NT2/D1 (cell line): ENCODE measurements around the gene GCNA.
"Not testable (repeated sequence)": the region's sequence is repeated elsewhere in the genome, so short reads cannot be mapped to it uniquely, and the experiment has no call there.

ENCODE experiments used
- DNase-seq: peaks from one replicate; pipeline ENCODE4 v3.0.0-alpha.2; 2011; ENCODE audit warnings: low read depth, low spot score
- H3K27me3 ChIP-seq: 2 replicates; pipeline ENCODE4 v1.6.0; 2011; ENCODE audit warnings: mild to moderate bottlenecking; ENCODE audit not compliant: insufficient read length, insufficient read depth
- H3K36me3 ChIP-seq: 2 replicates; pipeline ENCODE4 v1.6.1; 2011; ENCODE audit warnings: mild to moderate bottlenecking, low read length, mixed read lengths; ENCODE audit not compliant: insufficient read depth, insufficient read length
- H3K4me1 ChIP-seq: 2 replicates; pipeline ENCODE4 v1.5.1; 2011; ENCODE audit not compliant: insufficient read depth, insufficient read length
- H3K4me3 ChIP-seq: 2 replicates; pipeline ENCODE4 v1.5.1; 2011; ENCODE audit warnings: low read depth; ENCODE audit not compliant: insufficient read length
- H3K9ac ChIP-seq: 2 replicates; pipeline ENCODE4 v1.6.0; 2011; ENCODE audit warnings: low read depth; ENCODE audit not compliant: insufficient read length
- H3K9me3 ChIP-seq: 2 replicates; pipeline ENCODE4 v1.5.1; 2011; ENCODE audit warnings: mild to moderate bottlenecking, low read length; ENCODE audit not compliant: insufficient read depth
- SUZ12 ChIP-seq: IDR thresholded peaks from 2 replicates; pipeline ENCODE4 v1.6.1; 2011; ENCODE audit not compliant: insufficient read length, insufficient read depth; ENCODE audit errors: extremely low read depth
- YY1 ChIP-seq: IDR thresholded peaks from 2 replicates; pipeline ENCODE4 v1.6.1; 2011; ENCODE audit not compliant: insufficient read length, insufficient read depth
- ZNF274 ChIP-seq: IDR thresholded peaks from 2 replicates; pipeline ENCODE4 v1.6.1; 2011; ENCODE audit warnings: mild to moderate bottlenecking, low read depth, low read length

The GCNA gene

DNA sequence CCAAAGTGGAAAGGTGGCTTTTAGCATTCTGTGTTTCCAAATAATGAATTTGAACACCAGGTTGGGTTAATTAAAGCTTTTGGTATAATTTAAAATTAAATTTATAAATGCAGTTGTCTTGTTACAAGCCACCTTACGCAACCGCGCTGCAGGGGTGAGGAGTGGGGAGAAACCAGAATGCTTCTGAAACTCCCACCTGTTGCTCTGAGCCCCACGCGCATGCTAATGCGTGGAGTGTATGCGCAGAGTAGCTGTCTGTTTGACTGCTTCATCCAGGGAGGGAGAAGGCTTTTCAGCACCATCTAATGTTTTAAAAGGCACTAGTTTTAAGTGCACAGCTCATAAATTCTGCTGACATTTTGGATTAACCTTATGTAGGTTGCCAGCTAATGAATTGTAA is 32.9 kb upstream of the GCNA start:
- Histone ChIP-seq H3K27me3 (no peaks in the 10 kb centered on the region), H3K4me1 (no peaks in the 10 kb centered on the region), H3K4me3 (no peak overlapping the region), H3K9me3 (no peaks in the 10 kb centered on the region), H3K36me3 (peaks cover 68% of the 10 kb centered on the region), H3K9ac (no peak overlapping the region)
- no peak for DNase-seq
- no peak for TF ChIP-seq SUZ12
- no peak for TF ChIP-seq ZNF274
- TF ChIP-seq YY1, result no peak

DNA sequence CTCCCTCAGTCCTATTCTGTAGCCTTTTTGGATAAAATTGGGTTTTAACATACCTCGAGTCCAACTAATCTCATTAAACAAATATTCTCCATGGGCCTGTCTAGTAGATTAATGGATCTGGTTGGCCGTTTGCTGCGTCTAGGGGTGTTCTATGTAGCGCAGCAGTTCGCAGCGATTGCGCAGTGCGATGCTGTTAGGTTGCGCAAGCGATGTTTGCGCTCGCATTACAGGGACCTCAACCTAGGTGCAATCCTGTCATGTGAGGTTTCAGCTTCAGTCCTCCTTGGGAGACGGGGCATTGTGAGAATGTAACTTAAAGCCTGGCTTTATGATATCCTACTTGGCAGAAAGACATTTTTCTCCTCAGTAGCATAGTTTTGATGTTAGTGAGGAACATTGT is 31.4 kb upstream of the GCNA start:
- Histone ChIP-seq H3K4me1 (no peaks in the 10 kb centered on the region), H3K36me3 (peaks cover 67% of the 10 kb centered on the region), H3K27me3 (no peaks in the 10 kb centered on the region), H3K9me3 (no peaks in the 10 kb centered on the region), H3K4me3 (no peak overlapping the region), H3K9ac (no peak overlapping the region)
- no peak for DNase-seq
- TF ChIP-seq SUZ12 (no peak), ZNF274 (no peak)

DNA sequence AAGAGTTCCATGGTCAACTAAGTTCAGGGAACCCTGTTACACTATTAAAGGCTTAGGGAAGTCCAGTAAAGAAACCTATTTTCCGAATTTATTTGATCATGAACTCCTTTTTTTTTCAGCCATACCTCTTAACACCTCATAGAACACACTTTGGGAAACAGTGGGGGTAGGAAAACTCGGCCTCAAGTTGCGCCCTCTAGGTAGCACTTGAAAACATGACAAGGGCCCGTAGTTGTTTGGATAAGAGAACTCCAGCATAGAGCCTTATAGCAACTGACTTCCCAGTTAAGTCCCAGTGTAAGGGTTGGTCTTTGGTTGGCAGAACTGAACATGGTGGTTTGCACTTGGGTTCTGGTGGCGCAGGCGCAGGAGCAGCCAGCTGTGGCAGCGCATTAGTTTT is 30.9 kb upstream of the GCNA start:
- no peak for DNase-seq
- no peaks in the 10 kb centered on the region for H3K9me3 ChIP-seq
- no peak overlapping the region for H3K9ac ChIP-seq
- peaks cover 65% of the 10 kb centered on the region for H3K36me3 ChIP-seq
- no peaks in the 10 kb centered on the region for H3K4me1 ChIP-seq
- no peak overlapping the region for H3K4me3 ChIP-seq
- no peaks in the 10 kb centered on the region for H3K27me3 ChIP-seq
- TF ChIP-seq SUZ12, result no peak
- TF ChIP-seq ZNF274, result no peak
- TF ChIP-seq YY1, result no peak

DNA sequence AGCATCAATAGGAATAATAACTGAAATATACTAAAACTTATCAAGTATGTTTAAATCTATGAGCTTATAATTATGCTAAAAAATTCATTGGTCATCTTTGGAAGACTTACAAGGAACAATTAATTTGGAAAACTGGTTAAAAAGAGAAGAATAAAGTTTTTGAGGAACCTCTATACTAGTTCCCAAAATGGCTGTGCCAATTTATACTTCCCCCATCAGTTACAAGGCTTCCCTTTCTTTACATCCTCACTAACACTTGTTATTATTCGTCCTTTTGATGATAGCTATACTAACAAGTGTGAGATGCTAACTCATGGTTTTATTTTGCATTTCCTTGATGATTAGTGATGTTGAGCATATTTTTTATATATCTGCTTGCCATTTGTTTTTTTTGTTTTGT is 28.3 kb upstream of the GCNA start:
- no peak overlapping the region for H3K4me3 ChIP-seq
- H3K36me3 ChIP-seq, result peaks cover 70% of the 10 kb centered on the region
- no peaks in the 10 kb centered on the region for H3K27me3 ChIP-seq
- TF ChIP-seq SUZ12 (no peak), YY1 (no peak), ZNF274 (no peak)
- no peaks in the 10 kb centered on the region for H3K9me3 ChIP-seq
- no peak overlapping the region for H3K9ac ChIP-seq
- DNase-seq, result no peak
- no peaks in the 10 kb centered on the region for H3K4me1 ChIP-seq

GRCh38 chrX:71550578-71550977 is 27.7 kb upstream of the GCNA start:
- Histone ChIP-seq H3K4me3 (no peak overlapping the region), H3K36me3 (peaks cover 71% of the 10 kb centered on the region), H3K4me1 (no peaks in the 10 kb centered on the region), H3K9me3 (no peaks in the 10 kb centered on the region), H3K9ac (no peak overlapping the region), H3K27me3 (no peaks in the 10 kb centered on the region)
- no peak for TF ChIP-seq SUZ12
- no peak for TF ChIP-seq ZNF274
- no peak for DNase-seq

DNA sequence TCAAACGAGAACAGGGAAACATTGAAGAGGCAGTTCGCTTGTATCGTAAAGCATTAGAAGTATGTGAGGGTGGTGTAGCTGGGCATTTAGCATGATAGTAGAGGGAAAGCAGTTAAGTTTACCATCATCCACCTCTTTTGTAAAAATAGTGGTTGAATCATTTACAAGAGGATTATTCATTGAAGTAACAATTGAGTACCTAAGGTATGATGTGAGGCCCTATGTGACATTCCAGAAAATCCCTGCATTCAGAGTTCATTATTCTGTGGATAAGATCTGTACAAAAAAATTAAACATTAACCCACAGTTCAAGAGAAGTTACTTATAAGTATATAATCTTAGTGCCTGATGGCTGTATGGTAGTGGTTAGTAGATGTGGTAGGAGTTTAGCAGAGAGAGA is 22.2 kb upstream of the GCNA start:
- H3K36me3 ChIP-seq, result peaks cover 70% of the 10 kb centered on the region
- no peaks in the 10 kb centered on the region for H3K4me1 ChIP-seq
- H3K9me3 ChIP-seq, result no peaks in the 10 kb centered on the region
- H3K4me3 ChIP-seq, result no peak overlapping the region
- no peak overlapping the region for H3K9ac ChIP-seq
- H3K27me3 ChIP-seq, result no peaks in the 10 kb centered on the region
- DNase-seq, result no peak
- TF ChIP-seq YY1 (no peak), SUZ12 (no peak), ZNF274 (no peak)

- no peak overlapping the region for H3K4me3 ChIP-seq
- no peaks in the 10 kb centered on the region for H3K27me3 ChIP-seq
- TF ChIP-seq SUZ12, result no peak
- DNase-seq, result no peak
- H3K9ac ChIP-seq, result no peak overlapping the region
- H3K4me1 ChIP-seq, result no peaks in the 10 kb centered on the region
- H3K36me3 ChIP-seq, result peaks cover 79% of the 10 kb centered on the region
- no peaks in the 10 kb centered on the region for H3K9me3 ChIP-seq
Measured at GRCh38 chrX:71558920-71559319, 19.3 kb upstream of the GCNA start.

- H3K4me1 ChIP-seq, H3K9me3 ChIP-seq, H3K4me3 ChIP-seq, DNase-seq, H3K27me3 ChIP-seq, H3K9ac ChIP-seq: not testable (repeated sequence)
- H3K36me3 ChIP-seq, result peaks cover 80% of the 10 kb centered on the region
Measured at GRCh38 chrX:71559773-71560172, 18.5 kb upstream of the GCNA start.
